Trophoblast cell (in vitro differentiated cells and primary cell): ENCODE measurements around the gene DPYD.

ENCODE experiments used
- DNase-seq, 2 donors: peaks; one replicate each; pipeline ENCODE4 v3.0.0-alpha.2; 2016
- H2AFZ ChIP-seq: 2 replicates; pipeline ENCODE4 v1.6.1; 2013; ENCODE audit warnings: low read length, moderate library complexity, mild to moderate bottlenecking; ENCODE audit not compliant: insufficient read depth, poor library complexity
- H2AK5ac ChIP-seq: 2 replicates; pipeline ENCODE4 v1.6.1; 2013; ENCODE audit warnings: mild to moderate bottlenecking, low read length
- H2BK120ac ChIP-seq: 2 replicates; pipeline ENCODE4 v1.6.1; 2013; ENCODE audit warnings: low read length, mild to moderate bottlenecking, moderate library complexity; ENCODE audit not compliant: insufficient read depth, poor library complexity
- H2BK12ac ChIP-seq: 2 replicates; pipeline ENCODE4 v1.6.1; 2013; ENCODE audit warnings: mild to moderate bottlenecking, low read length, moderate library complexity
- H2BK5ac ChIP-seq: 2 replicates; pipeline ENCODE4 v1.6.1; 2013; ENCODE audit warnings: low read length, low read depth, moderate library complexity, mild to moderate bottlenecking; ENCODE audit not compliant: poor library complexity
- H3K14ac ChIP-seq: 2 replicates; pipeline ENCODE4 v1.6.1; 2013; ENCODE audit warnings: mild to moderate bottlenecking, low read length
- H3K18ac ChIP-seq: 2 replicates; pipeline ENCODE4 v1.6.1; 2013; ENCODE audit warnings: mild to moderate bottlenecking, low read length
- H3K23ac ChIP-seq: 2 replicates; pipeline ENCODE4 v1.6.1; 2013; ENCODE audit warnings: low read length
- H3K27ac ChIP-seq: 2 replicates; pipeline ENCODE4 v1.5.1; 2013; ENCODE audit warnings: low read depth, mild to moderate bottlenecking, inconsistent platforms, low read length, moderate library complexity
- H3K27me3 ChIP-seq: 2 replicates; pipeline ENCODE4 v1.6.1; 2013; ENCODE audit warnings: inconsistent platforms, mild to moderate bottlenecking, low read length, moderate library complexity; ENCODE audit not compliant: insufficient read depth
- H3K36me3 ChIP-seq, 2 experiments: 1 replicate in 1 of 2; 2 replicates in 1 of 2; pipeline ENCODE4 v1.6.1; 2013; ENCODE audit warnings: low read length in 2 of 2, mild to moderate bottlenecking in 2 of 2, moderate library complexity in 1 of 2; ENCODE audit not compliant: insufficient read depth in 2 of 2, control insufficient read depth in 1 of 2
- H3K4ac ChIP-seq: 2 replicates; pipeline ENCODE4 v1.6.1; 2013; ENCODE audit warnings: low read depth, mild to moderate bottlenecking, low read length, moderate library complexity
- H3K4me1 ChIP-seq, 2 experiments: 1 replicate in 1 of 2; 2 replicates in 1 of 2; pipeline ENCODE4 v1.6.1; 2013; ENCODE audit warnings: low read length in 2 of 2, mild to moderate bottlenecking in 2 of 2, moderate library complexity in 1 of 2; ENCODE audit not compliant: insufficient read depth in 2 of 2, control insufficient read depth in 1 of 2
- H3K4me2 ChIP-seq: 2 replicates; pipeline ENCODE4 v1.6.1; 2013; ENCODE audit warnings: inconsistent platforms, mild to moderate bottlenecking, low read length, moderate library complexity
- H3K4me3 ChIP-seq: 2 replicates; pipeline ENCODE4 v1.5.1; 2013; ENCODE audit warnings: mild to moderate bottlenecking, low read depth, low read length, inconsistent platforms
- H3K79me1 ChIP-seq: one replicate; pipeline ENCODE4 v1.6.1; 2013; ENCODE audit warnings: low read length
- H3K79me2 ChIP-seq: 2 replicates; pipeline ENCODE4 v1.6.1; 2013; ENCODE audit warnings: low read length, mild to moderate bottlenecking; ENCODE audit not compliant: control insufficient read depth, insufficient read depth, poor library complexity
- H3K9ac ChIP-seq: 2 replicates; pipeline ENCODE4 v1.6.1; 2013; ENCODE audit warnings: mild to moderate bottlenecking, low read length
- H3K9me3 ChIP-seq: 2 replicates; pipeline ENCODE4 v1.6.1; 2013; ENCODE audit warnings: low read depth, mild to moderate bottlenecking, control low read depth, inconsistent platforms, low read length; ENCODE audit not compliant: insufficient read depth
- H4K12ac ChIP-seq: 2 replicates; pipeline ENCODE4 v1.6.1; 2013; ENCODE audit warnings: low read depth, mild to moderate bottlenecking, low read length, moderate library complexity
- H4K8ac ChIP-seq: 2 replicates; pipeline ENCODE4 v1.6.1; 2013; ENCODE audit warnings: low read depth, mild to moderate bottlenecking, low read length, moderate library complexity
- H4K91ac ChIP-seq: one replicate; pipeline ENCODE4 v1.6.1; 2013; ENCODE audit warnings: low read depth, mild to moderate bottlenecking, low read length, moderate library complexity
- WGBS: extraction: QIAGEN DNeasy Blood & Tissue Kit; methylation state at CpG from one replicate; pipeline ENCODE4 v1.1.7; 2013; ENCODE audit warnings: missing lambda C conversion rate; ENCODE audit not compliant: insufficient read length, insufficient coverage; ENCODE audit errors: extremely low coverage; 5-methylcytosine and 5-hydroxymethylcytosine counted together

DPYD gene

GRCh38 chr1:97920276-97920831 is 480 bp downstream of the DPYD start:
- H3K4me2 ChIP-seq, result peak overlapping the region; percentile 97
- H3K27me3 ChIP-seq, result no peaks in the 10 kb centered on the region
- no peak overlapping the region for H4K8ac ChIP-seq
- H3K14ac ChIP-seq, result no peak overlapping the region
- H3K9ac ChIP-seq, result peak overlapping the region; percentile 51
- H4K91ac ChIP-seq, result no peak overlapping the region
- WGBS, result no CpG with 5 or more reads among the region's 24 CpGs
- H3K79me2 ChIP-seq, result no peaks in the 10 kb centered on the region
- no peaks in the 10 kb centered on the region for H3K79me1 ChIP-seq
- H2AK5ac ChIP-seq, result no peak overlapping the region
- no peaks in the 10 kb centered on the region for H3K36me3 ChIP-seq
- H3K23ac ChIP-seq, result no peak overlapping the region
- H3K4me1 ChIP-seq, result peaks cover 0 to 5% of the 10 kb centered on the region in 2 experiments
- H4K12ac ChIP-seq, result no peak overlapping the region
- no peak overlapping the region for H3K18ac ChIP-seq
- no peak overlapping the region for H2BK5ac ChIP-seq
- H3K4me3 ChIP-seq, result peak overlapping the region; percentile 86
- H2BK12ac ChIP-seq, result no peak overlapping the region
- H2BK120ac ChIP-seq, result no peak overlapping the region
- DNase-seq, result peak in 1 of 2 donors; percentile 13
- peak overlapping the region; percentile 74 for H2AFZ ChIP-seq
- H3K4ac ChIP-seq, result no peak overlapping the region
- no peaks in the 10 kb centered on the region for H3K9me3 ChIP-seq
- no peak overlapping the region for H3K27ac ChIP-seq

GRCh38 chr1:97919585-97920261 is 1.1 kb downstream of the DPYD start:
- H4K91ac ChIP-seq, result no peak overlapping the region
- no peak for DNase-seq
- no peaks in the 10 kb centered on the region for H3K79me2 ChIP-seq
- no peak overlapping the region for H3K4me3 ChIP-seq
- no peak overlapping the region for H2BK5ac ChIP-seq
- no peak overlapping the region for H2BK120ac ChIP-seq
- no peak overlapping the region for H2BK12ac ChIP-seq
- H3K23ac ChIP-seq, result no peak overlapping the region
- H3K4me2 ChIP-seq, result no peak overlapping the region
- H3K9ac ChIP-seq, result no peak overlapping the region
- no peaks in the 10 kb centered on the region for H3K27me3 ChIP-seq
- no peak overlapping the region for H2AFZ ChIP-seq
- H3K9me3 ChIP-seq, result no peaks in the 10 kb centered on the region
- no CpG with 5 or more reads among the region's 6 CpGs for WGBS
- no peak overlapping the region for H3K27ac ChIP-seq
- no peak overlapping the region for H3K4ac ChIP-seq
- peaks cover 0 to 2% of the 10 kb centered on the region in 2 experiments for H3K4me1 ChIP-seq
- H2AK5ac ChIP-seq, result no peak overlapping the region
- no peak overlapping the region for H4K12ac ChIP-seq
- H4K8ac ChIP-seq, result no peak overlapping the region
- H3K36me3 ChIP-seq, result no peaks in the 10 kb centered on the region
- no peaks in the 10 kb centered on the region for H3K79me1 ChIP-seq
- no peak overlapping the region for H3K14ac ChIP-seq
- H3K18ac ChIP-seq, result no peak overlapping the region

- Histone ChIP-seq H2AFZ (no peak overlapping the region), H3K9me3 (no peaks in the 10 kb centered on the region), H3K36me3 (no peaks in the 10 kb centered on the region), H2BK12ac (no peak overlapping the region), H3K9ac (no peak overlapping the region), H3K23ac (no peak overlapping the region), H3K4me2 (no peak overlapping the region), H4K12ac (no peak overlapping the region), H2BK5ac (no peak overlapping the region), H3K4me1 (peaks cover 0 to 2% of the 10 kb centered on the region in 2 experiments), H3K4me3 (no peak overlapping the region), H3K14ac (no peak overlapping the region), H3K27ac (no peak overlapping the region), H4K91ac (no peak overlapping the region), H3K18ac (no peak overlapping the region), H3K79me1 (no peaks in the 10 kb centered on the region), H3K27me3 (no peaks in the 10 kb centered on the region), H2AK5ac (no peak overlapping the region), H2BK120ac (no peak overlapping the region), H4K8ac (no peak overlapping the region), H3K79me2 (no peaks in the 10 kb centered on the region), H3K4ac (no peak overlapping the region)
- no CpG with 5 or more reads among the region's 1 CpG for WGBS
- no peak for DNase-seq
Observed at GRCh38 chr1:97918961-97919360, 1.9 kb downstream of the DPYD start.

- Histone ChIP-seq H2BK5ac (no peak overlapping the region), H3K27ac (no peak overlapping the region), H4K91ac (no peak overlapping the region), H3K9me3 (no peaks in the 10 kb centered on the region), H3K79me1 (no peaks in the 10 kb centered on the region), H3K14ac (no peak overlapping the region), H3K36me3 (no peaks in the 10 kb centered on the region), H3K4me2 (no peak overlapping the region), H4K8ac (no peak overlapping the region), H3K4ac (no peak overlapping the region), H2BK12ac (no peak overlapping the region), H3K23ac (no peak overlapping the region), H2BK120ac (no peak overlapping the region), H3K9ac (no peak overlapping the region), H2AK5ac (no peak overlapping the region), H3K4me1 (no peaks in the 10 kb centered on the region), H4K12ac (no peak overlapping the region), H3K4me3 (no peak overlapping the region), H2AFZ (no peak overlapping the region), H3K18ac (no peak overlapping the region), H3K79me2 (no peaks in the 10 kb centered on the region), H3K27me3 (no peaks in the 10 kb centered on the region)
- DNase-seq, result no peak
- no CpG with 5 or more reads among the region's 3 CpGs for WGBS
Observed at GRCh38 chr1:97913506-97914139, 7.2 kb downstream of the DPYD start.
